T-cell (primary cell): ENCODE data around the gene CCDC136. TPM values are rescaled to one million over a fixed set of nuclear protein-coding genes. Genes with fewer than 3 reads are reported as not detected.

Source experiments
- ATAC-seq, 4 experiments: fragments of 200-7000 bp in 3 of 4; fragments of 150-1000 bp in 1 of 4; cut with Tn5 transposase; replicated peaks in 1 of 4; 1 replicate in 3 of 4; 2 replicates in 1 of 4; pipeline ENCODE4 v1.10.0; 2021; ENCODE audit warnings: moderate library complexity in 3 of 4, mild to moderate bottlenecking in 2 of 4, moderate number of reproducible peaks in 1 of 4
- CTCF ChIA-PET, 2 donors: fragments of 300-600 bp; sonication (Branson Sonifier 250); formaldehyde crosslinking; loops; one replicate each; lab custom pipeline; 2022; ENCODE audit warnings: antibody characterized with exemption in 2 of 2; lab: Charles Lee
- POLR2A ChIA-PET, 2 donors: fragments of 300-600 bp; sonication (Branson Sonifier 250); formaldehyde crosslinking; loops; one replicate each; lab custom pipeline; 2022; ENCODE audit warnings: antibody characterized with exemption in 2 of 2; lab: Charles Lee
- DNase-seq, 35 experiments: peaks; one replicate each; pipeline versions ENCODE4 v3.0.0 to v3.0.0-alpha.2; 2013 to 2023
- H3K27ac ChIP-seq: one replicate; pipeline ENCODE4 v1.5.1; 2013; ENCODE audit warnings: low read length
- H3K27me3 ChIP-seq, 2 experiments: replicated peaks in 1 of 2; 1 replicate in 1 of 2; 2 replicates in 1 of 2; pipeline versions ENCODE4 v1.6.1 to v1.7.0; 2013; ENCODE audit warnings: low read length in 1 of 2, mixed read lengths in 1 of 2; ENCODE audit not compliant: control insufficient read depth in 2 of 2, insufficient read depth in 2 of 2; ENCODE audit errors: extremely low read depth in 1 of 2
- H3K36me3 ChIP-seq, 2 donors: 1 replicate in 1 of 2; 2 replicates in 1 of 2; pipeline versions ENCODE4 v1.6.1 to v1.7.0; 2013; ENCODE audit warnings: low read length in 1 of 2; ENCODE audit not compliant: control insufficient read depth in 2 of 2, insufficient read depth in 1 of 2; ENCODE audit errors: extremely low read depth in 1 of 2
- H3K4me1 ChIP-seq, 2 experiments: 1 replicate in 1 of 2; 2 replicates in 1 of 2; pipeline versions ENCODE4 v1.6.1 to v1.7.0; 2013; ENCODE audit warnings: low read length in 2 of 2, mixed read lengths in 1 of 2; ENCODE audit not compliant: insufficient read depth in 2 of 2, control insufficient read depth in 1 of 2; ENCODE audit errors: extremely low read depth in 1 of 2
- H3K4me3 ChIP-seq, 2 donors: 1 replicate in 1 of 2; 2 replicates in 1 of 2; pipeline versions ENCODE4 v1.5.1 to v1.7.0; 2013; ENCODE audit warnings: mild to moderate bottlenecking in 2 of 2, low read length in 1 of 2, moderate library complexity in 1 of 2; ENCODE audit not compliant: control insufficient read depth in 1 of 2; ENCODE audit errors: extremely low read depth in 1 of 2
- H3K9me3 ChIP-seq: 2 replicates; pipeline ENCODE4 v1.7.0; 2013
- H3K27ac Mint-ChIP-seq, 2 donors: one replicate each; pipeline ENCODE4 v1.8.0; 2020 to 2021; ENCODE audit warnings: mild to moderate bottlenecking in 2 of 2, mixed read lengths in 2 of 2
- H3K27me3 Mint-ChIP-seq, 2 donors: one replicate each; pipeline ENCODE4 v1.8.0; 2021 to 2022; ENCODE audit warnings: mixed read lengths in 2 of 2
- H3K36me3 Mint-ChIP-seq: one replicate; pipeline ENCODE4 v1.8.0; 2021; ENCODE audit warnings: mixed read lengths
- H3K4me1 Mint-ChIP-seq, 3 donors: one replicate each; pipeline ENCODE4 v1.8.0; 2020 to 2022; ENCODE audit warnings: mixed read lengths in 3 of 3, mild to moderate bottlenecking in 1 of 3
- H3K4me3 Mint-ChIP-seq, 3 donors: one replicate each; pipeline ENCODE4 v1.8.0; 2020 to 2022; ENCODE audit warnings: mild to moderate bottlenecking in 3 of 3, mixed read lengths in 3 of 3, moderate library complexity in 3 of 3
- H3K9me3 Mint-ChIP-seq, 3 donors: one replicate each; pipeline ENCODE4 v1.8.0; 2020 to 2022; ENCODE audit warnings: mixed read lengths in 3 of 3
- WGBS: methylation state at CpG from one replicate; pipeline ENCODE4 v1.1.5; 2013; ENCODE audit warnings: missing lambda C conversion rate; ENCODE audit not compliant: insufficient coverage; 5-methylcytosine and 5-hydroxymethylcytosine counted together
- total RNA-seq, 35 experiments: library from RNA in 6 of 35; stranded (reverse) in 6 of 35; fragments of 120-200 nt in 1 of 35; gene quantifications; one replicate each; pipeline versions ENCODE4 v1.2.1 to v1.2.4 and lab custom pipeline; 2013 to 2026

CCDC136 gene
- total RNA-seq, 5 donors from 2014 or later (not counting 1 experiment from before 2014, with no cell fraction given): 7.6 to 15.7 (median 14.6) TPM

GRCh38 chr7:128827248-128827958, 35.6 kb downstream of the CCDC136 start:
- DNase-seq (no peak), ATAC-seq (no peak)
- H3K27me3 ChIP-seq: peaks cover 0 to 65% of the 10 kb centered on the region in 2 experiments
- Mint-ChIP-seq H3K4me1 (peaks cover 12 to 18% (median 15%) of the 10 kb centered on the region in 3 donors), H3K27ac (no peak overlapping the region), H3K9me3 (no peaks in the 10 kb centered on the region), H3K36me3 (no peaks in the 10 kb centered on the region), H3K27me3 (peaks cover 34 to 55% of the 10 kb centered on the region in 2 donors), H3K4me3 (no peak overlapping the region)
- ChIA-PET CTCF (interaction anchor here in 1 of 2 donors (0.6 kb wide), 1 partner anchor 92 kb away, joined by 5 read pairs; no protein-coding TSS in a partner anchor), POLR2A (interaction anchor here in 1 of 2 donors (0.5 kb wide), 1 partner anchor 116 kb away, joined by 5 read pairs; no protein-coding TSS in a partner anchor)
- no peak overlapping the region for H3K27ac ChIP-seq
- peaks cover 2 to 29% of the 10 kb centered on the region in 2 experiments for H3K4me1 ChIP-seq
- no peak overlapping the region for H3K4me3 ChIP-seq
- no peaks in the 10 kb centered on the region for H3K9me3 ChIP-seq
- no peaks in the 10 kb centered on the region for H3K36me3 ChIP-seq
- WGBS: 87% methylated on average over 15 of the region's 17 CpGs

GRCh38 chr7:128827971-128828711, 36.4 kb downstream of the CCDC136 start:
- no peak for DNase-seq
- Mint-ChIP-seq H3K27ac (no peak overlapping the region), H3K9me3 (no peaks in the 10 kb centered on the region), H3K36me3 (no peaks in the 10 kb centered on the region), H3K4me1 (peaks cover 12 to 18% (median 15%) of the 10 kb centered on the region in 3 donors), H3K4me3 (no peak overlapping the region), H3K27me3 (peaks cover 34 to 55% of the 10 kb centered on the region in 2 donors)
- Histone ChIP-seq H3K4me3 (no peak overlapping the region), H3K27ac (no peak overlapping the region), H3K27me3 (peaks cover 0 to 71% of the 10 kb centered on the region in 2 experiments), H3K36me3 (no peaks in the 10 kb centered on the region), H3K9me3 (no peaks in the 10 kb centered on the region), H3K4me1 (peaks cover 2 to 29% of the 10 kb centered on the region in 2 experiments)
- POLR2A ChIA-PET: interaction anchor here in 1 of 2 donors (0.5 kb wide), 1 partner anchor 115 kb away, joined by 5 read pairs; no protein-coding TSS in a partner anchor
- 62% methylated on average over 2 of the region's 10 CpGs for WGBS
- ATAC-seq: no peak
- CTCF ChIA-PET: interaction anchor here in 1 of 2 donors (0.6 kb wide), 1 partner anchor 93 kb away, joined by 5 read pairs; no protein-coding TSS in a partner anchor

- Mint-ChIP-seq H3K27me3 (peaks cover 34 to 51% of the 10 kb centered on the region in 2 donors), H3K4me1 (peaks cover 12 to 18% (median 15%) of the 10 kb centered on the region in 3 donors), H3K4me3 (peak overlapping the region; percentile 58 to 79 (median 62)), H3K36me3 (no peaks in the 10 kb centered on the region), H3K27ac (no peak overlapping the region), H3K9me3 (no peaks in the 10 kb centered on the region)
- ATAC-seq (no peak), DNase-seq (no peak)
- Histone ChIP-seq H3K27ac (no peak overlapping the region), H3K36me3 (no peaks in the 10 kb centered on the region), H3K27me3 (peaks cover 0 to 70% of the 10 kb centered on the region in 2 experiments), H3K9me3 (no peaks in the 10 kb centered on the region), H3K4me1 (peaks cover 2 to 29% of the 10 kb centered on the region in 2 experiments), H3K4me3 (peak overlapping the region in 1 of 2 donors; percentile 41)
- ChIA-PET POLR2A (no interaction called here), CTCF (no interaction called here)
- 59% methylated on average over 7 of the region's 13 CpGs for WGBS
Observed at GRCh38 chr7:128829391-128830166, 37.8 kb downstream of the CCDC136 start.

DNA sequence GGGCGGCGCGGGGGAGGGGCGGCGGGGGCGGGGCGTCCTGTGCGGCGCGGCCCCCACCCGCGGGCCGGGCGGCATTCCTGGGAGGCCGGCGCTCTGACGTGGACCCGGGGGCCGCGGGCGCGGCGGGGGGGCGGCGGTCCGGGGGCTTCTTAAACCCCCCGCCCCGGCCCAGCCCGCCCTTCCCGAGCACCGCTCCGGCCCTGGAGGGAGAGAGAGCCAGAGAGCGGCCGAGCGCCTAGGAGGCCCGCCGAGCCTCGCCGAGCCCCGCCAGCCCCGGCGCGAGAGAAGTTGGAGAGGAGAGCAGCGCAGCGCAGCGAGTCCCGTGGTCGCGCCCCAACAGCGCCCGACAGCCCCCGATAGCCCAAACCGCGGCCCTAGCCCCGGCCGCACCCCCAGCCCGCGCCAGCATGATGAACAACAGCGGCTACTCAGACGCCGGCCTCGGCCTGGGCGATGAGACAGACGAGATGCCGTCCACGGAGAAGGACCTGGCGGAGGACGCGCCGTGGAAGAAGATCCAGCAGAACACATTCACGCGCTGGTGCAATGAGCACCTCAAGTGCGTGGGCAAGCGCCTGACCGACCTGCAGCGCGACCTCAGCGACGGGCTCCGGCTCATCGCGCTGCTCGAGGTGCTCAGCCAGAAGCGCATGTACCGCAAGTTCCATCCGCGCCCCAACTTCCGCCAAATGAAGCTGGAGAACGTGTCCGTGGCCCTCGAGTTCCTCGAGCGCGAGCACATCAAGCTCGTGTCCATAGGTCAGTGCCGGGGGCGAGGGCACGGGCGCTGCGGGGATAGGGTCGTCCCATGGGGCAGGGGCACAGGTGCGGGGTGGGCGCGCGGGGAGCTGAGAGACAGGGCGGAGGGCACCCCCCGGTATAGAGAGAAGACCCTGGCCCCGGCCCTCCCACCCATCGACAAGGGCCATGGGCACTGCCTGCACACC, 38.7 kb downstream of the CCDC136 start, which contains the start of gene FLNC:
Gene FLNC, plus strand, starts transcription at position 176 of the 947 bp plus-strand sequence. Its CDS starts 232 bp downstream, at position 408.
- POLR2A ChIA-PET: interaction anchor here in 1 of 2 donors (0.7 kb wide), 2 partner anchors 32 to 90 kb away, joined by 4 to 7 read pairs; partner anchors contain the start of gene ATP6V1F
- peaks cover 0 to 65% of the 10 kb centered on the region in 2 experiments for H3K27me3 ChIP-seq
- no peaks in the 10 kb centered on the region for H3K36me3 Mint-ChIP-seq
- H3K4me1 ChIP-seq: peaks cover 2 to 29% of the 10 kb centered on the region in 2 experiments
- no peak within 1 kb of the TSS for H3K27ac Mint-ChIP-seq
- no peaks in the 10 kb centered on the region for H3K9me3 Mint-ChIP-seq
- DNase-seq (peak in 27 of 35 experiments; percentile 11 to 50 (median 27)), ATAC-seq (peak; percentile 66 to 71 (median 68))
- CTCF ChIA-PET: no interaction called here
- peak within 1 kb of the TSS; percentile 68 to 79 (median 72) for H3K4me3 Mint-ChIP-seq
- H3K9me3 ChIP-seq: no peaks in the 10 kb centered on the region
- H3K4me1 Mint-ChIP-seq: peaks cover 12 to 18% (median 15%) of the 10 kb centered on the region in 3 donors
- no peak within 1 kb of the TSS for H3K27ac ChIP-seq
- WGBS: 4% methylated on average over 109 of the region's 109 CpGs
- peaks cover 34 to 49% of the 10 kb centered on the region in 2 donors for H3K27me3 Mint-ChIP-seq
- no peaks in the 10 kb centered on the region for H3K36me3 ChIP-seq
- H3K4me3 ChIP-seq: peak within 1 kb of the TSS; percentile 44 to 69
